Measurements from ENCODE around the gene MICAL2.
A peak's percentile ranks its signal among the peaks of the same experiment; 100 is the strongest.

MICAL2 gene

DNA sequence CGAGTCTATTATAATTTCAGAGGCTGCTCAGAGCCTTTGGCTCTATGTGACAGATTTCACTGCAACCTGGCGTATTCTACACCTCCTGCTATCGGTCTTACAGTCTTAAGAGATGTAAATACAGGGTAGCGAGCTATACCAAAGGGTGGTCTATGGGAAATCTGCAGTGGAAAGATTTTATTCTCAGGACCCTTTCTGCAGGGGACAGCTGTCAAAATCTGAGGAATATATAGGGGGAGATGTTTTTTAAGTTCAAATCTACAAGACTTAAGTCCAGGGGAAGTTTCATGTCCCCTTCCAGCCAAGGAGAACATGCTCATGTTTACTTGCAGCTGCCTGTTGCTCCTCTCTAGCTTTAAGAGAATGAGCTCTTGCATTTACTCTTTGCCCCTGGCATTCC, 62.7 kb downstream of the MICAL2 start:
- no peak for DNase-seq (ENCODE audit: low read depth in 1 of 2, low spot score in 1 of 2)
- TF ChIP-seq JUND (IDR thresholded peaks at IDR 0.05; ENCODE audit: low read depth), result no peak
- in situ Hi-C loops (cut with HindIII; ENCODE audit: low pct_unique_long_range_greater_than_20kb, low sequenced_read_pairs), result no loop called here

- in situ Hi-C loops (cut with HindIII; ENCODE audit: low pct_unique_long_range_greater_than_20kb, low sequenced_read_pairs), result no loop called here
- DNase-seq (ENCODE audit: low read depth in 1 of 2, low spot score in 1 of 2), result no peak
- no peak for TF ChIP-seq JUND (IDR thresholded peaks at IDR 0.05; ENCODE audit: low read depth)
Observed at GRCh38 chr11:12174128-12174476, 63.7 kb downstream of the MICAL2 start.

GRCh38 chr11:12174477-12175143, 64.2 kb downstream of the MICAL2 start:
- in situ Hi-C loops (cut with HindIII; ENCODE audit: low pct_unique_long_range_greater_than_20kb, low sequenced_read_pairs), result no loop called here
- no peak for TF ChIP-seq JUND (IDR thresholded peaks at IDR 0.05; ENCODE audit: low read depth)
- DNase-seq (ENCODE audit: low read depth in 1 of 2, low spot score in 1 of 2), result no peak

GRCh38 chr11:12175694-12176241, 65.4 kb downstream of the MICAL2 start:
- no peak for DNase-seq (ENCODE audit: low read depth in 1 of 2, low spot score in 1 of 2)

GRCh38 chr11:12176410-12176809, 66.0 kb downstream of the MICAL2 start:
- in situ Hi-C loops (cut with HindIII; ENCODE audit: low pct_unique_long_range_greater_than_20kb, low sequenced_read_pairs), result no loop called here
- DNase-seq (ENCODE audit: low read depth in 1 of 2, low spot score in 1 of 2), result no peak
- no peak for TF ChIP-seq JUND (IDR thresholded peaks at IDR 0.05; ENCODE audit: low read depth)

More at GRCh38 chr11:12175694-12176241, 65.4 kb downstream of the MICAL2 start:
- TF ChIP-seq JUND (IDR thresholded peaks at IDR 0.05; ENCODE audit: low read depth), result no peak
- in situ Hi-C loops (cut with HindIII; ENCODE audit: low pct_unique_long_range_greater_than_20kb, low sequenced_read_pairs), result no loop called here

GRCh38 chr11:12177739-12178338, 67.4 kb downstream of the MICAL2 start:
- in situ Hi-C loops (cut with HindIII; ENCODE audit: low pct_unique_long_range_greater_than_20kb, low sequenced_read_pairs), result no loop called here
- no peak for TF ChIP-seq JUND (IDR thresholded peaks at IDR 0.05; ENCODE audit: low read depth)
- DNase-seq (ENCODE audit: low read depth in 1 of 2, low spot score in 1 of 2), result no peak

GRCh38 chr11:12179019-12179418, 68.6 kb downstream of the MICAL2 start:
- DNase-seq (ENCODE audit: low read depth in 1 of 2, low spot score in 1 of 2), result peak in 1 of 2 experiments; percentile 45
- no peak for TF ChIP-seq JUND (IDR thresholded peaks at IDR 0.05; ENCODE audit: low read depth)
- in situ Hi-C loops (cut with HindIII; ENCODE audit: low pct_unique_long_range_greater_than_20kb, low sequenced_read_pairs), result no loop called here

- TF ChIP-seq JUND (IDR thresholded peaks at IDR 0.05; ENCODE audit: low read depth), result no peak
- in situ Hi-C loops (cut with HindIII; ENCODE audit: low pct_unique_long_range_greater_than_20kb, low sequenced_read_pairs), result no loop called here
- no peak for DNase-seq (ENCODE audit: low read depth in 1 of 2, low spot score in 1 of 2)
Observed at GRCh38 chr11:12179531-12179930, 69.1 kb downstream of the MICAL2 start.

- no peak for TF ChIP-seq JUND (IDR thresholded peaks at IDR 0.05; ENCODE audit: low read depth)
- no peak for DNase-seq (ENCODE audit: low read depth in 1 of 2, low spot score in 1 of 2)
- in situ Hi-C loops (cut with HindIII; ENCODE audit: low pct_unique_long_range_greater_than_20kb, low sequenced_read_pairs), result no loop called here
Observed at GRCh38 chr11:12180257-12181205, 70.1 kb downstream of the MICAL2 start.

DNA sequence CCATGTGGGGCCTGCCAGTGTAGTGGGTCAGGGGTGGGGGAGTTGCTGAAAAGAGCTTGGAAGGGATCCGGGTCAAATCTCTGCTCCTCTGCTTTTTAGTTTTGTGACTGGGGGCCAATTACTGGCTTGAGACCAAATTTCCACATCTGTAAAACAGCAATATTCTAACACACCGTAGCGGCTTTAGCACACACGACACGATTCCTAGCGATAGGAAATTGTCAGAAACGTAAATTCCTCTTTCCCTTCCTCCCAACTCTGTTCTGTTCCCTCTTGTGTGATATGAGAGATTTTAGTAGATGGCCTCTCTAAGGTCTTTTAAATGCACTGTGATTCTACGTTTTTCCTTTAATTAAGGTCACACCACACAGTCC, 71.9 kb downstream of the MICAL2 start:
- no peak for TF ChIP-seq JUND (IDR thresholded peaks at IDR 0.05; ENCODE audit: low read depth)
- in situ Hi-C loops (cut with HindIII; ENCODE audit: low pct_unique_long_range_greater_than_20kb, low sequenced_read_pairs), result no loop called here
- DNase-seq (ENCODE audit: low read depth in 1 of 2, low spot score in 1 of 2), result no peak

DNA sequence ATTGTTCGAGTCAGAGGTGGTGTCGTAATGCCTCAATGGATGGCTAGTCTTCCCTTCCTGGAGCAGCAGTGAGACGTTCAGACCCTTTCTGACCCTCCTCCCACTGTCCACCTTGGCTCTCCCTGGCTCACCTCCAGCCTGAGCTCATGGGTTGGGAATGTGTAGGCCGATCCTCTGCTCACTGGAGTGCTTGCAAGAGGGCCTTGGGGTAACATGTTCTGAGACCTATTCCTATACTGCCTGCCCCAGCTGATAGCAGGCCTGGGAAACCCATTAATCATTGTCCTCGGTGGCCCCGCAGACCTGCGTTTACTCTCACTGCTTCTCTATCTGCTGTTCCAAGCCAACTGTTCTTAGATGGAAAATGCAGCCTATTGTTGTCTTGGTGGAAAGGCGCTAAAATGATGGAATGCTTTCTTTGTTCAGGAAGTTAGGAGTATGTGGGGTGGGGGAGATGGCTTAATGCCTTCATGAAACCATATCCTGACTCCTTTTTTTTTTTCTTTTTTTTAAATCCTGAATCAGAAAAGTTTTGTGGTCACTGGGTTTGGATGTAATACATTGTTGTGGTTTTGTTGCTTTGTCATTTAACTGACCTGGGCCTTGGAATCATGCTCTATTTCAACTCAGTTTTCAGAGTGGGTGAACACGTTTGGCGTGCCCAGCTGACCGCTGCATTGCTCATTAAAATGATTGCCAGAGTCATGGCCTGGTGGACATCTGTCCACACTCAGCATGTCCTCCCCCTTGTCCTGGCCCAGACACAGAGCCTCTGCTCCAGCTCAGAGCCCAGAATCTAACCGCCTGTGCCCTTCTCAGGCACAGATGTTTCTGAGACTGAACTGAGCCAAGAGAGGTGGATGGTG, 72.5 kb downstream of the MICAL2 start:
- DNase-seq (ENCODE audit: low read depth in 1 of 2, low spot score in 1 of 2), result peak in 1 of 2 experiments; percentile 20
- in situ Hi-C loops (cut with HindIII; ENCODE audit: low pct_unique_long_range_greater_than_20kb, low sequenced_read_pairs), result no loop called here
- no peak for TF ChIP-seq JUND (IDR thresholded peaks at IDR 0.05; ENCODE audit: low read depth)

Data from T47D (cell line).